Cerebellar nuclear complex (tissue), 1 donor: ENCODE results near the gene PLXNA4.

Source experiments
- DNase-seq, 2 experiments: peaks; one replicate each; lab custom pipeline; 2025; lab: John Stamatoyannopoulos, UW

PLXNA4 gene

DNA sequence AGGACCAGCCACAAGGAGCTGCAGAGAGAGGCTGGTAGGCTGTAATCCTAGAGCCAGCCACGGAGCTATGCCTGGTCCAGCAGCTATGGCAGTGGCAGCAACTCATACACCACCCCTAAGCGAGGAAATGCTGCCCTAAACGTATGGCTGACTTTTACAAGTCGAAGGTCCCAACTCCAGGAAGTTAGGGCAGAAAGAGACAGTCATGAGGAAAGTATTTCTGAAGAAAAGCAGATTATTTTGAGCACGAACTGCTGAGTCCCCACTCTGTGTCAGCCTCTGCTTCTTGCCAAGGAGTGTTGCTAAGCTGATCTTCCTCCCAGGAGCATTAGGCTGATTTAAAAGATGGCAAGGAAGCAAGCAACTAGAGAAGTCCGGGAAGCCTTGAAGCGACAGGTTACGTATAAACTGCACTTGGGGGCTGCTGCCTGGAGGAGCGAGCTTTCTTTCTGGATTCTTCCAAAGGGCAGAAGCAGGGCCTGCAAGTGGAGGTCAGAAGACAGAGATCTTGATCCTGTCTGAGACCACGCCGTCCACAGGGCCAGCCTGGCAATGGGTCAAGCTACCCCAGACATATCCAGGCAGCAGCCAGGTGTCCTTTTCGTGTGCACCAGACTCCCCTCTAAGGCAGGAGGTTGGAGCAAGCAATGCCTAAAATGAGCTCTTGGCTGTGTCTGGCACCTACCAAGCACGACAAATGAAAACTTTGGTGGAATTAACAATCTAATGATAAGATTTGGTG lies 39.4 kb downstream of the PLXNA4 start:
- no peak for DNase-seq

DNA sequence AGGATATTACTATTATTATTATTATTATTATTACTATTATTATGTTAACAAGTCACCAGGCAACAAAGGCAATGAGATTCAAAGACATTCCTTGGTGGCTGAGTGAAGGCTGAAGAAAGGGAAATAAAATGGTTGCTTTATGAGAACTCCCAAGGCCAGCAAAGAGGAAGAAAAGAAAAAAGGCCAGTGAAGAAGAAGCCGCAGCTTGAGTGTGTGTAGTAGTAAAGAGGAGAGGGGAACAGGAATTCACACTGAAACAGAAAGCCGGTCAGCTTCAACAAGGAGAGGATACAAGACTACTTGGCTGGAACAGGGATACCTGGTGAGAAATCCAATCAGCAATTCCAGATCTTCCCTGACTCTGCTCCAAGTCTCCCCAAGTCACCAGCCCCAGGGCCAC lies 42.4 kb downstream of the PLXNA4 start:
- DNase-seq, result no peak

DNA sequence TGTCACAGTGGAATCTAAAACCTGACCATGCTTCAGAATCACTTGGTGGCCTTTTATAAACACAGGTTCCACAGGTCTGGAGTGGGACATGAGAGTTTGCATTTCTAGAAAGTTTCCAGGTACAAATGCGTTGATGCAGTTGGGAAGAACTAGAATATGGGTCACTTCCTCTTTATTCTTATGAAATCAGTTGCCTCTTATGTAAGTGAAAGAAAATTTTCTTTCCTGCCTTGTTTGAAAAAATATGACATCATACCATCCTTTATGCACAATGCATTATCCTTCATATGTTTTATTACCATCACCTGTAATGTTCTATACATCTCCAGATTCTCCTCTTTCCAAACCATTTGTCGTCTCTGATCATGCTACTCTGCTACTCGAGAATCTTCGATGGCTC lies 44.0 kb downstream of the PLXNA4 start:
- no peak for DNase-seq

- no peak for DNase-seq
These were observed 44.7 kb downstream of the PLXNA4 start for GRCh38 chr7:132531562-132531961.

GRCh38 chr7:132528695-132529094 lies 47.6 kb downstream of the PLXNA4 start:
- no peak for DNase-seq

GRCh38 chr7:132527467-132528410 lies 48.5 kb downstream of the PLXNA4 start:
- DNase-seq, result no peak

- DNase-seq, result no peak
These were observed 50.0 kb downstream of the PLXNA4 start for GRCh38 chr7:132526111-132526740.

DNA sequence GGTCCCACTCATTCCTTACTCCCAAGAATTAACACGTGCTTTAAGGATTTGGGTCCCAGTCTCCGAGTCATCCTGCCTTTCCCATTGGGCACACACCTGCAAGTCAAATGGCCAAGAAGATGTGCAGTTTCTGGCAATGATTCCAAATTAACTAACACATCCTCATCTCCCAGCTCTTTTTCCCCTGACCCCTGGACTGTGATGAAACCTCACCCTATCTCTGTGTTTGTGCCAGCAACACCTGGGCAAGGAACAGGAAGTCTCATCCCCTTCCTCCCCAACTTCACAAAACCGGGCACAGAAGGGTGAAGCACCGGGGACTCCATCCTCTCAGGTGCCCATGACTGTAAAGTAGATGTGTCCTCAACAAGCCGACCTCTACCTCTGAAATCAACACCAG lies 54.8 kb downstream of the PLXNA4 start:
- DNase-seq, result no peak

DNA sequence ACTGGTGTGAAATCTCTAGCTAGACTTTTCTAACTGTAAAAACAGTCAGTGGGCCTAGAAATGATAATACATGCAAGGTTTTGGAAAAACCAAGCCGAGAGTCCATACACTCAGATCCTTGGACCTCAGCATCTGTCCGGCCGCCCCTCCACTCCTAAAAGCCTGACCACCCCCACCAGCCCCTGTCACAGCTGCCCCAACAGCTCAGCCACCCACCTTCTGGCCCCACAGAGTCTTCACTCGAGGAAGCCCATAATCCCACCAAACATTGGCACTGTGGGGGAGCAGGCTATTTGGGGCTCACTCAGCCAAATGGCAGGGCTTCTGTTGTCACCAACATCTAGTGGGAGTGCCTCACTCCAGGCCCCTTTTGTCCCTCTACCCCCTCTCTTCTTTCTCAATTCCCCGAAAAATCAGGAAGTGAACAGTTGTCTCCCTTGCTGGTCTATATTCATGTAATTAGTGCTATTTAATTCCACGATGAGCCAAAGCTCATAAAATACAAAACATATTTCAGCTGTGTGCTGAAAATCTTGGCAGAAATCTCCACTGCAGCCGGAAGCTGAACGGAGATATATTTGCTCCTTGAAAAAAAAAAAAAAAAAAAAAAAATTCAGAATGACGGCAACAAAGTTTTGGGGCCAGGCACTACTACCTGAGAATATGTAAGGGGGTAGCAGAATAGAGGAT lies 55.5 kb downstream of the PLXNA4 start:
- no peak for DNase-seq

- no peak for DNase-seq
These were observed 56.3 kb downstream of the PLXNA4 start for GRCh38 chr7:132519936-132520335.

GRCh38 chr7:132518839-132519173 lies 57.5 kb downstream of the PLXNA4 start:
- no peak for DNase-seq

- DNase-seq, result no peak
These were observed 58.0 kb downstream of the PLXNA4 start for GRCh38 chr7:132518102-132518838.

DNA sequence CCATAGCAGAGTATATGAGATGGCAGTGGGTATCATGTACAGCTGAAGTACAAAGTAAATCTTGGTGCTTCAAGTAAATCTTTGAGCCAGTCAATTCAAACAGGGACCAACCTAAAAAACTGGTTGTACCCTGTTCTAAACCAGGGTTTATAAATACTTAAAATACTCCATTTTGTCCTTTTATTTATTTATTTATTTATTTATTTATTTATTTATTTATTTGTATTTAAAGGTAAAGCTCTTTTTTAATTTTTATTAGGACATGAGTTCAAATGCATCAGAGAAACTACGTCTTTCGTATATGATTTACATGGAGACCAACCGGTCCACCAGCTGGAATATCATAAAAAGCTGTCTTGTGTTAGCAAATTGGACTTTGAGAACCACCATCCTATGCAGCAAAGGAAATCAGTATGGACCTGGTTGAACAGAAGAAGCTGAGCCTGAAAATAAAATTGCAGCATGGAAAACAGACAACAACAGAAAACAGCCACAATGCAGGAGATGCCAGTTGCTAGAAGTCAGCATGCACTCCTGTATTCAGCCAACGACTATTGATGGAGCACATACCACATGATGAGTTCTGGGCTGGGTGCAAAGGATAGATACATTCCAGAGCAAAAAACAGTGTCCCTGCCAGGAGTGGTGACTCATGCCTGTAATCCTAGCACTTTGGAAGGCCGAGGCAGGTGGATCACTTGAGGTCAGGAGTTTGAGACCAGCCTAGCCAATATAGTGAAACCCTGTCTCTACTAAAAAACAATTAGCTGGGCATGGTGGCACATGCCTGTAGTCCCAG lies 60.0 kb downstream of the PLXNA4 start:
- no peak for DNase-seq

- no peak for DNase-seq
These were observed 61.1 kb downstream of the PLXNA4 start for GRCh38 chr7:132515181-132515580.

DNA sequence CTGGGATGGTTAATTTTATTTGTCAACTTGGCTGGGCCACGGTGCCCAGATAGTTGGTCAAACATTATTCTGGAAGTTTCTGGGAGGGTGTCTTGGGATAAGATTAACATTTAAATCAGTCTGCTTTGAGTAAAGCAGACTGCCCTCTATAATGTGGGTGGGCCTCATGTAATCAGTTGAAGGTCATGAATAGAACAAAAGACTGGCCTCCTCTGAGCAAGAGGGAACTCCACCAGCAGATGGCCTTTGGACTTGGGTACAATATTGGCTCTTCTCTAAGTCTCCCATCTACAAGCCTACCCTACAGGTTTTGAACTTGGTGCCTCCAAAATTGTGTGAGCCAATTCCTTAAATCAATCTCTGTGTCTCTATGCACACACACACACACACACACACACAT lies 61.8 kb downstream of the PLXNA4 start:
- no peak for DNase-seq

GRCh38 chr7:132511921-132512320 lies 64.3 kb downstream of the PLXNA4 start:
- DNase-seq, result no peak

- no peak for DNase-seq
These were observed 64.9 kb downstream of the PLXNA4 start for GRCh38 chr7:132511387-132511786.

DNA sequence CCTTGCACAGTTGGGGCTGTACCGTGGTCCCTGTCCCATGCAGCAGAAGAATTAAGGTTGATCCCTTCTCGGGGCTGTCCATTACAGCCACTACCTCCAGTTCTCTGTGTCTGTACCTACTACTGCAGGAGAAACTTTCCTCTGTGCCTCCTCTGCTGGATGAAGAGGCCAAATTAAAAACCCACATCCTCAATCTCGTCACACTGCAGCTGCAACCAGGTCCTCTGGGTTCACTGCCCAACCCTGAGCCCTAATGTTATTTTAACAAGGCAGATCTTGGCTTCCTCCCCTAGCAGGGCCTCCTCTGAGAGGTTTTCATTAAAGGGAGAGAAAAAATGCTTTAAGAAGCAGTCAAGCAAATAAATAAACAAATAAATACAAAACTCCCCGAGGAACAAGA lies 66.6 kb downstream of the PLXNA4 start:
- no peak for DNase-seq

DNA sequence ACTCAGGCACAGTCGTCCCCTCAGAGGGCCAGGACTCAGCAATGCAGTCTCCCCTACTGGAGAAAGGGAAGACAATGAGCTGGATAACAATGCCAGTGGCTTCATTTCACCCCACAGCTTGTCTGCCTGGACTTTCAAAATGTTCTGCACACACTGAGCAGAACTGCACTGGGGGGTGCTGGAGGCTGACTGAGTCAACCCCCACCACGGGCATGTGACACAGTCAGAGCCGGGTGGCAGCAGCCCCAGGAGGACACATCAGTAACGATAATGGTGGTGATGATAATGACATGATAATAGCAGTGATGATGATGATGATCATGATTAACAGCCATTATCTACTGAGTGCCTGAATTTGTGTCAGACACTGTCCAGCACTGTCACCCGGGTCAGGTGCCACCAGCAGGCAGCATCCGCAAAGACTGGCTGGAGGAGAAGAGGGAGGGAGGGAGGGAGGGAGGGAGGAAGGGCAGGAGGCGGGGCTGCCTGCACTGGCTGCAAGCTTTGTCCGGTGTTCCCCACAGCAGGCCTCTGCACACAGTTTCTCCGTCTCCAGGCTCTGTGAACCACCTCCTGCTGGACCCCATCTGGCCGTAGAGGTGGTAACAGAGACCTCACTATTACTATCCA lies 67.4 kb downstream of the PLXNA4 start:
- DNase-seq, result no peak

GRCh38 chr7:132504852-132505251 lies 71.4 kb downstream of the PLXNA4 start:
- DNase-seq, result no peak
